ENCODE results near the gene GCK. TPM values are rescaled to one million over a fixed set of nuclear protein-coding genes. Genes with fewer than 3 reads are reported as not detected.
"Not testable (repeated sequence)": the region's sequence is repeated elsewhere in the genome, so short reads cannot be mapped to it uniquely, and the experiment has no call there.

Gene GCK
- total RNA-seq, 3 donors from 2014 or later, result 0.48 to 1.6 TPM; not detected in 1

DNA sequence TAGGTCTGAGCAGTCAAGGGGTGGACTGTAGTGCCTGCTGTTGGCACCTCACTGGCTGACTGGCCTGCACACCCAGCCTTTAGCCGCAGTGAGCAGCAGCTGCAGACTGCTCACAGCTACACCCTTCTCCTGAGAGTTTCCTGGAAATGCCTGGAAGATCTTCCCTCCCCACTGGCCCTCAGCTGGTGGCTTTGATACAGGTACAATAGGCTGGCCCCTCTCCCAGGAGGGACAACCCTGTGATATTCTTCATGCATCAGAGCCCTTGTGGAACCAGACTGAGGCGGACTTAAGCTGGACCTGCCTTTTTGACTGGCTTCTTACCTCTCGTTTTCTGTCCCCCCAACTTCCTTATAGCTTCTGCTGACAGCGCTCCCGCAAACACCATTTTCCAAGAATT is 6.4 kb downstream of the GCK start:
- H3K4me1 ChIP-seq, result no peaks in the 10 kb centered on the region
- no peak for TF ChIP-seq POLR2AphosphoS5 (IDR thresholded peaks at IDR 0.05)
- TF ChIP-seq, protein P1, sequence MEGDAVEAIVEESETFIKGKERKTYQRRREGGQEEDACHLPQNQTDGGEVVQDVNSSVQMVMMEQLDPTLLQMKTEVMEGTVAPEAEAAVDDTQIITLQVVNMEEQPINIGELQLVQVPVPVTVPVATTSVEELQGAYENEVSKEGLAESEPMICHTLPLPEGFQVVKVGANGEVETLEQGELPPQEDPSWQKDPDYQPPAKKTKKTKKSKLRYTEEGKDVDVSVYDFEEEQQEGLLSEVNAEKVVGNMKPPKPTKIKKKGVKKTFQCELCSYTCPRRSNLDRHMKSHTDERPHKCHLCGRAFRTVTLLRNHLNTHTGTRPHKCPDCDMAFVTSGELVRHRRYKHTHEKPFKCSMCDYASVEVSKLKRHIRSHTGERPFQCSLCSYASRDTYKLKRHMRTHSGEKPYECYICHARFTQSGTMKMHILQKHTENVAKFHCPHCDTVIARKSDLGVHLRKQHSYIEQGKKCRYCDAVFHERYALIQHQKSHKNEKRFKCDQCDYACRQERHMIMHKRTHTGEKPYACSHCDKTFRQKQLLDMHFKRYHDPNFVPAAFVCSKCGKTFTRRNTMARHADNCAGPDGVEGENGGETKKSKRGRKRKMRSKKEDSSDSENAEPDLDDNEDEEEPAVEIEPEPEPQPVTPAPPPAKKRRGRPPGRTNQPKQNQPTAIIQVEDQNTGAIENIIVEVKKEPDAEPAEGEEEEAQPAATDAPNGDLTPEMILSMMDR (IDR thresholded peaks at IDR 0.05), result no peak
- no peak for TF ChIP-seq POLR2A (IDR thresholded peaks at IDR 0.05)
- intact Hi-C loops (cut with DNase I; ENCODE audit: low total_unique reads), result no loop called here
- peaks cover 0 to 11% of the 10 kb centered on the region in 2 donors for H3K9me3 ChIP-seq
- DNase-seq (ENCODE audit: low spot score in 2 of 2), result no peak
- H3K27me3 ChIP-seq, result no peaks in the 10 kb centered on the region
- no peak overlapping the region for H3K4me3 ChIP-seq
- H3K36me3 ChIP-seq, result no peaks in the 10 kb centered on the region
- H3K27ac ChIP-seq, result no peak overlapping the region

DNA sequence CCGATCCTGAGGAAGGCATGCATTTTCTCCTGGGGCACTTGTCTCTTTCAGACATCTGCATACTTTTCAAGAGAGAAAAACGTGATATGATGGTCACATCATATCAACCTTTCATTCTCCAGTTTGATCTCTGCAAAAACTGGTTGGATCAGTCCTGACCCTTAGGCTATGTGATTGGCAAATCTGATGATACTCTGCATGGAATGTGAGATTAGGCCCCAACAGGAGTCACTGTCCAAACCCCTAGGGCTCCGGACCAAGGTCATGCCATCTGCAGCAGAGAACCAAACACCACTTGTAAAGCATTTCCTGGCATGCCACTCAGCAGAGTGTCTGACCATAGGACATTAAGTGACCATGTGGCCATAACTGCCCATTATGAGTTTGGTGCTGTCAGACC is 8.6 kb downstream of the GCK start:
- Histone ChIP-seq H3K27me3 (no peaks in the 10 kb centered on the region), H3K9me3 (peaks cover 0 to 11% of the 10 kb centered on the region in 2 donors), H3K27ac (no peak overlapping the region), H3K4me1 (no peaks in the 10 kb centered on the region), H3K36me3 (no peaks in the 10 kb centered on the region), H3K4me3 (no peak overlapping the region)
- DNase-seq (ENCODE audit: low spot score in 2 of 2), result no peak
- TF ChIP-seq, protein P1 (IDR thresholded peaks at IDR 0.05), result no peak
- TF ChIP-seq POLR2AphosphoS5 (IDR thresholded peaks at IDR 0.05) (no peak), POLR2A (IDR thresholded peaks at IDR 0.05) (no peak)
- intact Hi-C loops (cut with DNase I; ENCODE audit: low total_unique reads), result no loop called here

DNA sequence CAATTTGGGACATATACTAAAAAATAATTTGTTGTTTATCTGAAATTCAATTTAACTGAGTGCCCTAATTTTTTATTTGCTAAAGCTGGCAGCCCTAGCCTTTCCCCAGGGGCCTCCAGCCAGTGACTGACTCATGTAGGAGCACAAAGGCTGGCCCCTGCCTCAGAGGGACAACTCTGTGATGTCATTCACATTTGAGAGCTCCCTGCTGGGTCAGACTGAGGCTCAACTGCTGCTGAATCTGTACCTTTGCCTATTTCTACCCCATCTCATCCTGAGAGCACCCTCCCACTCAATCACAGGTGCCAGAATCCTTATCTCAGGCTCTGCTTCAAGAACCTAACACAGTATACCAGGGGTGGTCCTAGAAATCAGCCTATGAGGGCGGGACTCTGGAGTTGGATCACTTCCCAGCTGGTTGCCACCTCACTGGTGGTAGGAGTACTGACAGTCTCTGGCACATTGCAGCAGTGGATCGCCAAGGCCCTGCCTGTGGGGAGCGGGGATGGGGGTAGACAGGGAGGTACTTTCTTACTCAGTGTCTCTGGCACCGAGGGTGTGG is 11.6 kb downstream of the GCK start:
- intact Hi-C loops (cut with DNase I; ENCODE audit: low total_unique reads), result no loop called here
- no peak overlapping the region for H3K4me3 ChIP-seq
- DNase-seq (ENCODE audit: low spot score in 2 of 2), result no peak
- no peak overlapping the region for H3K27ac ChIP-seq
- H3K4me1 ChIP-seq, result no peaks in the 10 kb centered on the region
- no peaks in the 10 kb centered on the region for H3K27me3 ChIP-seq
- no peaks in the 10 kb centered on the region for H3K36me3 ChIP-seq
- TF ChIP-seq POLR2AphosphoS5 (IDR thresholded peaks at IDR 0.05) (no peak), POLR2A (IDR thresholded peaks at IDR 0.05) (no peak)
- TF ChIP-seq, protein P1 (IDR thresholded peaks at IDR 0.05), result no peak
- peaks cover 0 to 7% of the 10 kb centered on the region in 2 donors for H3K9me3 ChIP-seq

DNA sequence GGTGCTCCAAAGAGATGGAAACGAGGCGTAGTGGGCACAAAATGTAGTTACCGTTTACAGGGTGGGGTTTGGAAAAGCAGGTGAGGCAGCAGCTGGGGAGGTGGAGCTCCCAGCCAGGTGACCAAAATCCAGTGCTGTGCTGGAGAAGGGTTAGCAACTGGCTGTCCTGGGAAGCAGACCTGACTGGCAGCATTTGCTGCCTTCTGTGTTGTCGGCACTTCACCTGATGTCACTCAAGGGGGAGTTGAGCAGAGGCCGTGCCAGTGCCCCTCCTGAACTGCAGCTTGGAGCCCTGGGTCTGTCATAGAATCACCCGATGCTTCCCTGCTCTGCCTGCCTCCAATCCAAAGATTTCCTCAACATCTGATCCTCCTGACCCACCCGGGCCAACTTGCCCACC is 12.8 kb downstream of the GCK start:
- H3K4me1 ChIP-seq, result no peaks in the 10 kb centered on the region
- H3K27me3 ChIP-seq, result no peaks in the 10 kb centered on the region
- H3K36me3 ChIP-seq, result no peaks in the 10 kb centered on the region
- no peak for TF ChIP-seq POLR2A (IDR thresholded peaks at IDR 0.05)
- no peak for TF ChIP-seq POLR2AphosphoS5 (IDR thresholded peaks at IDR 0.05)
- H3K4me3 ChIP-seq, result no peak overlapping the region
- intact Hi-C loops (cut with DNase I; ENCODE audit: low total_unique reads), result no loop called here
- H3K9me3 ChIP-seq, result no peaks in the 10 kb centered on the region
- DNase-seq (ENCODE audit: low spot score in 2 of 2), result no peak
- H3K27ac ChIP-seq, result no peak overlapping the region

DNA sequence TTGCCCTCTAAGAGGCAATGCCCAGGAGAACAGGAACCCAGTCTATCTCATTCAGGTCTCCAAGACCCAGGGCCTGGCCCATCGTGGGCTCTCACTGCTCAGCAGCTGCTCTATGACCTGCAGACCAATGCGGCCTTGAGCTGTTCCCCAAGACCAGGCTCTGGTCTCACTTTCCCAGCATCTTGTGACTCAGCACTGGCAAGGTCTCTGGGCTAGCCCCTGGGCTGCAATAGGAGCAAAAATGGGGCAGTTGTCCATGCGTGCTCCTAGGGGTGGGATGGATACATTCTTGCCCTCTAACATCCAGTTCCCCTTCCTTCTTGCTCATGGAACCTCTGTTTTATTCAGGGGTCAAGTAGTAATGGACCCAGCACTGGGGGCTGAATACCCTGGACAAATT is 13.5 kb downstream of the GCK start:
- intact Hi-C loops (cut with DNase I; ENCODE audit: low total_unique reads), result no loop called here
- no peak for DNase-seq (ENCODE audit: low spot score in 2 of 2)
- Histone ChIP-seq H3K4me1 (no peaks in the 10 kb centered on the region), H3K27ac (no peak overlapping the region), H3K36me3 (no peaks in the 10 kb centered on the region), H3K27me3 (no peaks in the 10 kb centered on the region), H3K4me3 (no peak overlapping the region), H3K9me3 (no peaks in the 10 kb centered on the region)
- no peak for TF ChIP-seq POLR2AphosphoS5 (IDR thresholded peaks at IDR 0.05)
- no peak for TF ChIP-seq POLR2A (IDR thresholded peaks at IDR 0.05)
- TF ChIP-seq, protein P1 (IDR thresholded peaks at IDR 0.05), result no peak

DNA sequence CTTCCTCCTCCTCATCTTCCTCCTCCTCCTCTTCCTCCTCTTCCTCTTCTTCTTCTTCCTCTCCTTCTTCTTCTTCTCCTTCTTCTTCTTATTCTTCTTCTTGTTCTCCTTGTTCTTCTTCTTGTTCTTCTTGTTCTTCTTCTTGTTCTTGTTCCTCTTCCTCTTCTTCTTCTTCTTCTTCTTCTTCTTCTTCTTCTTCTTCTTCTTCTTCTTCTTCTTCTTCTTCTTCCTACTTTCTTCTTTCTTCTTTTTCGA is 14.6 kb downstream of the GCK start:
- H3K27ac ChIP-seq, result not testable (repeated sequence)

More for the DNA sequence above, 14.6 kb downstream of the GCK start:
- H3K36me3 ChIP-seq; intact Hi-C loops (cut with DNase I; ENCODE audit: low total_unique reads); H3K4me3 ChIP-seq; DNase-seq (ENCODE audit: low spot score in 2 of 2); H3K9me3 ChIP-seq; H3K27me3 ChIP-seq; H3K4me1 ChIP-seq: not testable (repeated sequence)

All from breast epithelium (tissue), 4 donors.